H1 (cell line): ENCODE data around the gene SMS. TPM values are rescaled to one million over a fixed set of nuclear protein-coding genes. Genes with fewer than 3 reads are reported as not detected.

Experiments
- BACH1 ChIP-seq: IDR thresholded peaks from 2 replicates; pipeline ENCODE4 v1.6.1; 2012; ENCODE audit warnings: low read length, improper control_type of control experiment
- NRF1 ChIP-seq: IDR thresholded peaks from 2 replicates; pipeline ENCODE4 v1.6.1; 2011; ENCODE audit warnings: mild to moderate bottlenecking, low read depth, low read length, improper control_type of control experiment
- SRF ChIP-seq: IDR thresholded peaks from 2 replicates; pipeline ENCODE4 v1.6.1; 2011; ENCODE audit warnings: mild to moderate bottlenecking, low read depth, low read length, moderate library complexity
- YY1 ChIP-seq: IDR thresholded peaks from 2 replicates; pipeline ENCODE4 v1.6.1; 2011; ENCODE audit warnings: low read depth, mild to moderate bottlenecking, low read length
- polyA plus RNA-seq, 7 experiments: library from polyadenylated mRNA; depleted of rRNA in 3 of 7; stranded (reverse) in 5 of 7; unstranded in 2 of 7; fragments of >200 nt in 5 of 7; fragments of 200-250 nt in 2 of 7; gene quantifications; 1 replicate in 5 of 7; 2 replicates in 1 of 7; 4 replicates in 1 of 7; pipeline versions ENCODE4 v1.2.1 to v1.2.3, GENCODE V29; 2011 to 2013; ENCODE audit warnings: missing spikeins in 2 of 7, mixed read lengths in 2 of 7
- total RNA-seq: library from RNA; stranded (reverse); fragmentation: NEBNext Ultra II Directional; extraction: Animal tissue kit (Norgen Biotek cat#: 25700); gene quantifications from 2 replicates; pipeline ENCODE4 v1.2.1, GENCODE V29; 2021
- TF ChIP-seq, protein P1 (sequence below): IDR thresholded peaks from 2 replicates; pipeline ENCODE4 v1.6.1; 2012; ENCODE audit warnings: inconsistent platforms

Gene SMS
- total and polyA plus RNA-seq, 2 of the 8 experiments (the other 6 are each of a cell fraction or from before 2014, with no cell fraction given), result 66.3 to 256 TPM

DNA sequence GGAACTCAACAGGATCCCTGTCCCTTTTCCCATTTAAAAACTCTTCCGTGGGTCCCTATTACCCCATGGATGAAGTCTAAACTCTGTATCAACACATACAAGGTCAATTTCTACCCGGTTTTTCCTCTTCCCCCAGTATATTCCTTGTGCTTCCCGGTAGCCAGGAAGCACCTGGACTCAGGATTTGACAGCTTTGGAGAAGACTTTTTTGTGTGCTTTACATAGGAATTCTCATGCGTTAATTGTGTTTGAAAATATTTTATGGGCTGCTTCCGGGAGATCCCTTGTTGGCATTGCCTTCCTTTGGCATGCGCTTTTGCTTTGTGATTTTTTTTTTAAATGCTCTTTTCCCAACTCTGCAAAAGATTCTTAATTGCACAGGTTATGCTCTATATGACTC lies 7.2 kb downstream of the SMS start (continued):
- no peak for TF ChIP-seq BACH1
- no peak for TF ChIP-seq YY1
- TF ChIP-seq NRF1, result no peak
- no peak for TF ChIP-seq SRF
- TF ChIP-seq, protein P1, sequence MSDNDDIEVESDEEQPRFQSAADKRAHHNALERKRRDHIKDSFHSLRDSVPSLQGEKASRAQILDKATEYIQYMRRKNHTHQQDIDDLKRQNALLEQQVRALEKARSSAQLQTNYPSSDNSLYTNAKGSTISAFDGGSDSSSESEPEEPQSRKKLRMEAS, result no peak
